K562 (cell line): ENCODE results near the gene PRTFDC1. TPM values are rescaled to one million over a fixed set of nuclear protein-coding genes. Genes with fewer than 3 reads are reported as not detected.
A peak's percentile ranks its signal among the peaks of the same experiment; 100 is the strongest.

Experiments used
- ATAC-seq: fragments of 200-7000 bp; cut with Tn5 transposase; 3 replicates; pipeline ENCODE4 v1.9.1; 2020; ENCODE audit warnings: moderate library complexity
- BruUV-seq: library from RNA; stranded (reverse); fragments of 400-500 nt; replicated peaks from 2 replicates; lab custom pipeline; 2021; lab: Mats Ljungman, UMichigan
- CTCF ChIA-PET: fragments of 300-600 bp; formaldehyde crosslinking; extraction: SDS; loops from one replicate; lab custom pipeline; 2021; ENCODE audit warnings: low intra/inter-chr PET ratio; lab: Yijun Ruan, JAX
- POLR2A ChIA-PET: fragments of 300-600, 350-650 bp; sonication (Branson Sonifier 250); formaldehyde crosslinking; extraction: SDS; loops from one replicate; lab custom pipeline; 2021; ENCODE audit warnings: antibody characterized with exemption, inconsistent platforms; lab: Yijun Ruan, JAX
- DNase-seq, 4 experiments: peaks; one replicate each; pipeline versions ENCODE4 v3.0.0 to v3.0.0-alpha.2; 2011 to 2018; ENCODE audit warnings: low spot score in 3 of 4, mixed read lengths in 3 of 4; ENCODE audit errors: extremely low read depth in 1 of 4
- FAIRE-seq: peaks from 2 replicates; lab custom pipeline; 2011; peaks lifted over from hg19 to GRCh38; lab: Jason Lieb, UNC
- H2AFZ ChIP-seq: 2 replicates; pipeline ENCODE4 v1.6.0; 2011; ENCODE audit warnings: low read depth, low read length, control low read depth, inconsistent platforms
- H3K27ac ChIP-seq: fragments of 200-600 bp; 3 replicates; pipeline ENCODE4 v1.8.0; 2011; ENCODE audit warnings: low read depth, mild to moderate bottlenecking, control low read depth, inconsistent platforms, low read length, moderate library complexity, mixed read lengths; ENCODE audit errors: extremely low read depth
- H3K27me3 ChIP-seq, 2 experiments: fragments of 300-600 bp in 1 of 2; 2 replicates in 1 of 2; 3 replicates in 1 of 2; pipeline versions ENCODE4 v1.6.0 to v1.8.0; 2011; ENCODE audit warnings: inconsistent platforms in 2 of 2, low read length in 2 of 2, mild to moderate bottlenecking in 1 of 2, mixed read lengths in 1 of 2, moderate library complexity in 1 of 2; ENCODE audit not compliant: control insufficient read depth in 2 of 2, insufficient read depth in 2 of 2
- H3K36me3 ChIP-seq: fragments of 300-600 bp; 3 replicates; pipeline ENCODE4 v1.8.0; 2011; ENCODE audit warnings: mild to moderate bottlenecking, low read length, inconsistent platforms; ENCODE audit not compliant: control insufficient read depth, insufficient read depth
- H3K4me1 ChIP-seq, 2 experiments: fragments of 200-600 bp in 1 of 2; replicated peaks in 1 of 2; 2 replicates in 1 of 2; 3 replicates in 1 of 2; pipeline versions ENCODE4 v1.5.1 to v1.8.0; 2011; ENCODE audit warnings: inconsistent platforms in 2 of 2, low read length in 2 of 2, mild to moderate bottlenecking in 1 of 2, mixed read lengths in 1 of 2, moderate library complexity in 1 of 2; ENCODE audit not compliant: control insufficient read depth in 2 of 2, insufficient read depth in 2 of 2
- H3K4me2 ChIP-seq: 2 replicates; pipeline ENCODE4 v1.6.1; 2011; ENCODE audit warnings: low read length, control low read depth, inconsistent platforms, mixed read lengths; ENCODE audit not compliant: insufficient read depth
- H3K4me3 ChIP-seq: fragments of 200-600 bp; sonication (generic), shearing (Covaris generic); 2 replicates; pipeline ENCODE4 v1.5.1; 2016; ENCODE audit warnings: control low read depth, inconsistent platforms
- H3K79me2 ChIP-seq: fragments of 200-600 bp; 3 replicates; pipeline ENCODE4 v1.8.0; 2011; ENCODE audit warnings: low read length, inconsistent platforms; ENCODE audit not compliant: control insufficient read depth, insufficient read depth
- H3K9ac ChIP-seq, 2 experiments: 2 replicates each; pipeline versions ENCODE4 v1.6.0 to v1.6.1; 2011; ENCODE audit warnings: low read depth in 2 of 2, low read length in 2 of 2, control low read depth in 1 of 2, inconsistent platforms in 1 of 2, mild to moderate bottlenecking in 1 of 2, mixed read lengths in 1 of 2; ENCODE audit not compliant: insufficient read depth in 1 of 2
- H3K9me1 ChIP-seq: one replicate; pipeline ENCODE4 v1.6.0; 2011; ENCODE audit warnings: inconsistent platforms, mild to moderate bottlenecking, low read length, moderate library complexity; ENCODE audit not compliant: control insufficient read depth, insufficient read depth
- H3K9me3 ChIP-seq: replicated peaks from 2 replicates; pipeline ENCODE4 v1.5.1; 2011; ENCODE audit warnings: low read depth, low read length, inconsistent platforms; ENCODE audit not compliant: control insufficient read depth, insufficient read depth
- H4K20me1 ChIP-seq: replicated peaks from 2 replicates; pipeline ENCODE4 v1.6.1; 2011; ENCODE audit warnings: low read length, inconsistent platforms, mixed read lengths; ENCODE audit not compliant: control insufficient read depth, insufficient read depth
- CGGBP1 ChIP-seq: fragments of 250-450 bp; sonication (Bioruptor Pico); IDR thresholded peaks from 2 replicates; pipeline ENCODE4 v1.9.0; 2021; ENCODE audit warnings: mild to moderate bottlenecking
- EGR1 ChIP-seq: fragments of 450-650 bp; conservative IDR thresholded peaks from 2 replicates; pipeline ENCODE4 v1.6.1; 2017; ENCODE audit warnings: mild to moderate bottlenecking
- NFYB ChIP-seq: IDR thresholded peaks from 2 replicates; pipeline ENCODE4 v1.6.1; 2011; ENCODE audit warnings: mild to moderate bottlenecking, moderate library complexity; ENCODE audit not compliant: insufficient read length; ENCODE audit errors: extremely low read depth
- NR1H2 ChIP-seq: sonication (generic); formaldehyde crosslinking; IDR thresholded peaks from 2 replicates; pipeline ENCODE4 v1.4.0; 2020; ENCODE audit warnings: mild to moderate bottlenecking, missing genetic modification reagents
- PATZ1 ChIP-seq: fragments of 250-450 bp; sonication (Bioruptor Pico); IDR thresholded peaks from 2 replicates; pipeline ENCODE4 v1.5.0; 2020; ENCODE audit warnings: mild to moderate bottlenecking, borderline replicate concordance
- POLR2A ChIP-seq: fragments of 450-650 bp; conservative IDR thresholded peaks from 2 replicates; pipeline ENCODE4 v1.6.1; 2016
- TCF7 ChIP-seq: sonication (generic); IDR thresholded peaks from 2 replicates; pipeline ENCODE4 v1.6.1; 2016; ENCODE audit warnings: antibody characterized with exemption, borderline replicate concordance
- WGBS: fragments of 100-300 bp; shearing (Covaris generic); methylation state at CpG from one replicate; pipeline ENCODE4 v1.1.6; 2016; ENCODE audit warnings: low coverage, mixed read lengths; ENCODE audit not compliant: insufficient coverage; ENCODE audit errors: missing lambda C conversion rate; 5-methylcytosine and 5-hydroxymethylcytosine counted together
- in situ Hi-C: fragments of 300-500 bp; cut with MboI; formaldehyde crosslinking; loops from 4 replicates; pipeline ENCODE4 v1.15.0; 2018; ENCODE audit warnings: inconsistent platforms, mixed read lengths
- intact Hi-C: fragments of 100-400 bp; cut with micrococcal nuclease; formaldehyde crosslinking; loops from 2 replicates; pipeline ENCODE4 v1.14.2; 2022
- polyA plus RNA-seq, 8 experiments: library from polyadenylated mRNA; depleted of rRNA in 4 of 8; stranded (reverse) in 5 of 8; unstranded in 3 of 8; fragments of >200 nt; fragmentation: Nextera tagmentation in 2 of 8; fragmentation: Illumina TruSeq in 1 of 8; extraction: Ambion mirVana in 2 of 8; extraction: Trizol in 1 of 8; gene quantifications; 2 replicates each; pipeline versions ENCODE4 v1.2.1 to v1.2.3, GENCODE V29; 2011 to 2014; ENCODE audit warnings: inconsistent platforms in 1 of 8, missing spikeins in 1 of 8
- total RNA-seq, 7 experiments: library from RNA; depleted of rRNA in 6 of 7; stranded (reverse); fragments of >200 nt in 6 of 7; fragmentation: Illumina TruSeq in 2 of 7; extraction: Trizol in 2 of 7; gene quantifications; 2 replicates each; pipeline versions ENCODE4 v1.2.1 to v1.2.3, GENCODE V29; 2011 to 2021; ENCODE audit warnings: low replicate concordance in 1 of 7

The PRTFDC1 gene
- total and polyA plus RNA-seq, 9 of the 15 experiments (the other 6 are each of a cell fraction or from before 2014, with no cell fraction given): 7.0 to 27.6 (median 10.0) TPM

DNA sequence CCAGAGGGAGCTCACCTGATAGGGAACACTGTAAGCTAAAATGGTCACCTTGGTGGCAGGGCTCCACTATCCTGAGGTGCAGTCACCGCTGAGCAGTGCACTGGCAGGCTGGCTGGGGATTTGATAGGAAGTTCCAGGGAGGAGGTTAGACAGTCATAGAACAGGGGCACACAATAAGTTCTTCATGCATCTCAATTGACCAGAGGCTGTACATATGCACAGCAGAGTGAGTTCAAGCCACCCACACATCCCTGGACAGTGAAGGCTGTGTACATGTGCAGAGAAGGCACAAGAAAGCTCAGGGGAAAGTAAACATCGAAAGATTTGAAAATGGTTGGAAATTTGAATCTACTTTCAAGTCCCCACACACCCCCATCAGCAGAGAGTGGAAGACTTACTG, 13.9 kb downstream of the PRTFDC1 start:
- H2AFZ ChIP-seq: peak overlapping the region; percentile 19; the same call in 1 of the 2 replicates
- peak; percentile 40; the same call in 1 of the 2 replicates for TF ChIP-seq EGR1
- no peak for TF ChIP-seq PATZ1 (CRISPR knock-in tag)
- peak; percentile 54 for ATAC-seq
- no peak overlapping the region for H3K4me3 ChIP-seq
- peak overlapping the region in 1 of 2 experiments; percentile 36; a peak in 1 of 4 replicates for H3K9ac ChIP-seq
- ChIA-PET POLR2A (interaction anchor here (2.0 kb wide), 1 partner anchor 9 kb away, joined by 7 read pairs; no protein-coding TSS in a partner anchor), CTCF (no interaction called here)
- H4K20me1 ChIP-seq: no peaks in the 10 kb centered on the region
- in situ Hi-C loops (no loop called here), intact Hi-C loops (no loop called here)
- H3K4me1 ChIP-seq: no peaks in the 10 kb centered on the region; a peak in 2 of 5 replicates
- FAIRE-seq: no peak
- no TSS peak for BruUV-seq
- no peaks in the 10 kb centered on the region for H3K36me3 ChIP-seq
- WGBS: 57% methylated on average over 2 of the region's 2 CpGs
- H3K27me3 ChIP-seq: no peaks in the 10 kb centered on the region
- no peaks in the 10 kb centered on the region for H3K79me2 ChIP-seq
- H3K27ac ChIP-seq: no peak overlapping the region
- H3K9me1 ChIP-seq: no peaks in the 10 kb centered on the region
- DNase-seq: no peak
- H3K4me2 ChIP-seq: no peak overlapping the region
- H3K9me3 ChIP-seq: no peaks in the 10 kb centered on the region

DNA sequence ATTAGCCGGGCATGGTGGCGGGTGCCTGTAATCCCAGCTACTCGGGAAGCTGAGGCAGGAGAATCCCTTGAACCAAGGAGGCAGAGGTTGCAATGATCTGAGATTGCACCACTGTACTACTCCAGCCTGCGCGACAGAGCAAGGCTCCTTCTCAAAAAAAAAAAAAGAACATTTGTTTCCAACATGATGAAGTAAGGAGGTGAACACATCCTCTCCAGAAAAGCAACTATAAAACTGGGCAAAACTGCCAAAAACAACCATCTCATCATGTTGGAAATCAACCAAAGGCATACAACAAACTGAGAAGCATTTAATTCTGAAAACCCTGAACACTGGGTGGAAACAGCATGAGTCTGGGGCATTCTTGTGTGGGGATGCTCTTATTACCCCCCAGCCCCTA, 14.3 kb downstream of the PRTFDC1 start:
- Histone ChIP-seq H3K27me3 (no peaks in the 10 kb centered on the region), H4K20me1 (no peaks in the 10 kb centered on the region), H3K4me3 (no peak overlapping the region), H3K9me3 (no peaks in the 10 kb centered on the region), H3K9me1 (no peaks in the 10 kb centered on the region), H3K36me3 (no peaks in the 10 kb centered on the region), H3K4me1 (no peaks in the 10 kb centered on the region; a peak in 2 of 5 replicates), H3K79me2 (no peaks in the 10 kb centered on the region), H3K27ac (no peak overlapping the region), H2AFZ (no peak overlapping the region), H3K4me2 (no peak overlapping the region), H3K9ac (peak overlapping the region in 1 of 2 experiments; percentile 36; a peak in 1 of 4 replicates)
- CTCF ChIA-PET: no interaction called here
- no TSS peak for BruUV-seq
- WGBS: 64% methylated on average over 5 of the region's 5 CpGs
- ATAC-seq (no peak), FAIRE-seq (no peak), DNase-seq (no peak)
- TF ChIP-seq NFYB (no peak), NR1H2 (CRISPR knock-in tag) (no peak), CGGBP1 (CRISPR knock-in tag) (no peak), POLR2A (no peak), TCF7 (no peak)
- in situ Hi-C loops: no loop called here
- POLR2A ChIA-PET: interaction anchor here (2.0 kb wide), 1 partner anchor 8 kb away, joined by 7 read pairs; no protein-coding TSS in a partner anchor
- intact Hi-C loops: no loop called here
